Activated CD4-positive, alpha-beta T cell treated with anti-CD3 and anti-CD28 coated beads, Interleukin-2, Interleukin-6, amounts not matched to agents 100 ng/mL and 50 ng/mL, durations not matched to agents 16 hours and 8 hours (primary cell): ENCODE measurements around the gene SYT3.
"Not testable (repeated sequence)": the region's sequence is repeated elsewhere in the genome, so short reads cannot be mapped to it uniquely, and the experiment has no call there.

Experiments
- DNase-seq: peaks from one replicate; pipeline ENCODE4 v3.0.0-alpha.2; 2020

The SYT3 gene

DNA sequence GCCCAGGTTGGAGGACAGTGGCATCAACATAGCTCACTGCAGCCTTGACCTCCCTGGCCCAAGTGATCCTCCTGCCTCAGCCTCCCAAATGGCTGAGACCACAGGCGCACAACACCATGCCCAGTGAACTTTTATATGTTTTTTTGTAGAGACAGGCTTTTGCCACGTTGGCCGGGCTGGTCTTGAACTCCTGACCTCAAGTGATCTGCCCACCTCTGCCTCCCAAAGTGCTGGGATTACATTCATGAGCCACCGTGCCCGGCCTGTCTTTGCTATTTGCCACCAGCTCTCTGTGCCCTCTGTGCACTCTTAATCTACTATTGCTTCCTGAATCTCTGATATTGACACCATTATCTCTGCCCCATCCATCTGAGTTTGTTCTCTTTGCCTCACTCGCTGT, 37.2 kb downstream of the SYT3 start:
- no peak for DNase-seq

DNA sequence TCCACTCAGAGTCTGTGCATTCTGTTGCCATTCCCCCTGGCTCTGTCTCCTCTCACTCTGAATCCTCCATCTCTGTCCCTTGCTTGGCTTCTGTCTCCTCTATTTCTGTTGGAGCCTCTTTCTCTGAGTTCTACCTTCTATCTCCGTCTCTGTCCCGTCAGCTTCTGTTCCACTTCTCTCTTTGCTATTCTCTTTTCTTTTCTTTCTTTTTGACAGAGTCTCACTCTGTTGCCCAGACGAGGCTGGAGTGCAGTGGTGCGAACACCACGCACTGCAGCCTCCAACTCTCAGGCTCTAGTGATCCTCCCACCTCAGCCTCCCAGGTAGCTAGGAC, 37.6 kb downstream of the SYT3 start:
- no peak for DNase-seq

DNA sequence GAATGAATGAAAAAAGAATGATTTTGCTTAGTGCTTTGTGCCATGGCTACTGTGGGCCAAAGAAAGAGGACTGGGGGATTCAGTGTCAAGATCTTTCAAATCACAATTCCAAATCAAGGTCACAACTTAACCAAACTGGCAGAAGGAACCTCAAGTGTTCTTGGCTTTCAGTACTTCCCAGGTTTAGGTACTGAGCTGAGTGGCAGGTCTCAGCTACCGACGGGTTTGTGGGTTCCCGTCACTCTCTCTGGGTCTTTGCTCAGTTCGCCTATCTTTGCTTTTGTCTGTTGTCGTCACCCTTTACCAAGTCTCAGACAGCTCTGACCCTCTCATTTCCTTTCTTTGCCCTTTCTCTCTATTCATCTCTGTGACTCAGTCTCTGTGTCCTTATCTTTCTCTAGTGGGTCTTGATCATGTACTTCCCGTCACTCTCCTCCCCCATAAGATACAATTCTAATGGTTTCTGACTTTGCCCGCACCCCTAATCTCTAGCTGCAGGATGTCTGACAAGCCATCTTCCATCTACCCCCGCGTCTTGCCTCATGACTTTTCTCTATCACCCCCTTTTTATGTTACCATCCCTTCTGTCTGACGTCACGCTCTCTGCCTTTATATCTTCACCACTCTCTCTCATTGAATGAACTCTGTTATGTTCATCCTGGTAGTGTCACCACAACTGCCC, 38.1 kb downstream of the SYT3 start:
- DNase-seq = no peak

DNA sequence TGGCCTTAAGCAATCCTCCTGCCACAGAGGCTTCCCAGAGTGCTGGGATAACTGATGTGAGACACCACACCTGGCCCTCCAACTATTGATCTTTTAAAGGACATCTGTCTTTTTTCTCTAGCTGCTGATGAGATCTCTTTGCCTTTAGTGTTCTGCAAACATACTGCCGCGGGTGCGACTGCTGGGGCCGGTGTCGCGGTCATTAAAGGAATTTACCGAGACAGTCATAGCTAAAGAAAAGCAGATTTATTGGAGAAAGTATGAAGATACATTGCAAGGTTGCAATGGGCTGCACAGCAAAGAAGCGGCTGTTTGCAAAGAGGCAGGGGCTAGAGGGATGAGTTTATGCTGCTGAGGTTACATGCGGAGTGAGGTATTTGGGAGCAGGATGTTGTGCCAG, 40.3 kb downstream of the SYT3 start:
- DNase-seq = no peak

DNA sequence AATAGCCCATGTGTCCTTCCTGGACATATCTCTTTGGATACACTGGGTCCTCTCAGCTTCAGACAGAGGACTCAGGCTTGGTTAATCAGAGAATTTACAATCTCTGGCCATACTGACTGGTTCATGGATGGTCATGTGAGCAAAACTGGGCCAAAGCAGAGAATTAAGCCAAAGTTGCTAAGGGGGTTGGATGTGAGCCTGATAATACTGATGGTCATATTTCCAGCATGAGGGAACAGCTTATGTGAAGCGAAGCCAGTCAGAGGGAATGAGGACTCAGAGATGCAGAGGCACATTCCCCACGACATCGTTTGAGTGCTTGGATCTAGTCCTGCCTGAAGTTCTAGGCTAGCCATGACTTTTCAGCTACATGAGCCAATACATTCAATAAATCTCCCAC, 49.5 kb downstream of the SYT3 start:
- DNase-seq = no peak

DNA sequence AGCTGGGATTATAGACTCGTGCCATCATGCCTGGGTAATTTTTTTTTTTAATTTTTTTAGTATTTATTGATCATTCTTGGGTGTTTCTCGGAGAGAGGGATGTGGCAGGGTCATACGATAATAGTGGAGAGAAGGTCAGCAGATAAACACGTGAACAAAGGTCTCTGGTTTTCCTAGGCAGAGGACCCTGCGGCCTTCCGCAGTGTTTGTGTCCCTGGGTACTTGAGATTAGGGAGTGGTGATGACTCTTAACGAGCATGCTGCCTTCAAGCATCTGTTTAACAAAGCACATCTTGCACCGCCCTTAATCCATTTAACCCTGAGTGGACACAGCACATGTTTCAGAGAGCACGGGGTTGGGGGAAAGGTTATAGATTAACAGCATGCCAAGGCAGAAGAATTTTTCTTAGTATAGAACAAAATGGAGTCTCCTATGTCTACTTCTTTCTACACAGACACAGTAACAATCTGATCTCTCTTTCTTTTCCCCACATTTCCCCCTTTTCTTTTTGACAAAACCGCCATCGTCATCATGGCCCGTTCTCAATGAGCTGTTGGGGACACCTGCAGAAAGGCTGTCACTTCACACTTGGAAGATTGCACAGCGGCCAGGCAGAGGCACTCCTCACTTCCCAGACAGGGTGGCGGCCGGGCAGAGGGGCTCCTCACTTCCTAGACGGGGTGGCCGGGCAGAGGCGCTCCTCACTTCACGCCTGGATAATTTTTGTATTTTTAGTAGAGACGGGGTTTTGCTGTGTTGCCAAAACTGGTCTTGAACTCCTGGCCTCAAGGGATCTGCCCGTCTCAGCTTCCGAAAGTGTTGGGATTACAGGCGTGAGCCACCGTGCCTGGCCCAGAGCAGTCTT, 57.7 kb downstream of the SYT3 start:
- not testable (repeated sequence) for DNase-seq

DNA sequence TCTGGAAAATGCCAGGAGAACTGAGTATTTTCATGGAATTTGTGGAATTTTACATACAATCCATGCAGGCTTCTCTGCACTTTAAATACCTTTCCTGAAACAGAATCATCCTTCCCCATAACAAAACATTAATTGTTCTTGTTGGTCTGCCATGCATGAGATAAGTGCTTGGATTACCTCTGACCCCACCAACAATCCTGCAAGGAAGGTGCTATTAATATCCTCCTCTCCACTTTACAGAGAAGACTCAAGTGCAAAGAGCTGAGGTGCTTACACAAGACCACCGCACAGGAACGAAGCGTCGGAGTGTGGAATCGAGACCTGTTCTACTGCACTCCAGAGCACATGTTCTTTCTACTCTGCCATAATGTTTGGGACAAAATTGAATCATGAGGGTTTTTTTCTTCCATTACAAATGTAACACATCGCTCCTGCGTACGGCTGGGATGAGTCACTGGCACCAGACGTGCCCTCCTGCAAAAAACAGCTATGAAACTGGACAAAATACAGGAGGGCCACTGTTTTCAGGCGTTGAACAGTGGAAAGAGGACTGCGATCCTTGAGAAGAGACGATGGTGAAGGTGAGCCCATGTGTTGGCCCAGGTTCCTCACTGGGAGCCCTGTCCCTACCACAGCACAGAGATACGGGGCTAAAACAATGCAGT, 58.6 kb downstream of the SYT3 start:
- no peak for DNase-seq

DNA sequence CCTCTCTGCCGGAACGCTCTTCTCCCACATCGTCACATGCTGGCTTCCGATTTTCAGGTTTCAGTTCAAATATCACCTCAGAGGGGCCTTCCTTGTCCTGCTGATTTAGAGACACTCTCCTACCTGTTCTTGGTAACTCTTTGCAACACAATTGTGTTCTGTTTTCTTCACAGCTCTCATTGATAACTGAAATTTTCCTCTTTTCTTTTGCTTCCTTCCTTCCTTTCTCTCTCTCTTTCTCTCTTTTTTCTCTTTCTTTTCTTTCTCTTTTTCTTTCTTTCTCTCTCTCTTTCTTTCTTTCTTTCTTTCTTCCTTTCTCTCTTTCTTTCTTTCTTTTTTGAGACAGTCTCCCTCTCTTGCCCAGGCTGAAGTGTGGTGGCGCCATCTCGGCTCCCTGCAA, 59.4 kb downstream of the SYT3 start:
- DNase-seq = no peak

DNA sequence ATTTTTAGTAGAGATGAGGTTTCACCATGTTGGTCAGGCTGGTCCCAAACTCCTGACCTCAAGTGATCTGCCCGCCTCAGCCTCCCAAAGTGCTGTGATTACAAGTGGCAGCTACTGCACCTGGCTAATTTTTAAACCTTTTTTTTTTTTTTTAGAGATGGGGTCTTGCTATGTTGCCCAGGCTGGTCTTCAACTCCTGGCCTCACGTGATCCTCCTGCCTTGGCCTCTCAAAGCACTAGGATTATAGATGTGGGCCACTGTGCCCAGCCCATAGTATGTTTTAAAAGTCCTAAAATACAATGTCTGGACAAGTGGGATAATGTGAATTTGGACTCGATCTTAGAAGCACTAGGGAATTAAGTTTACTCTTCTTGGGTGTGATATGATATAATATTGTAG, 62.9 kb downstream of the SYT3 start:
- DNase-seq = not testable (repeated sequence)

DNA sequence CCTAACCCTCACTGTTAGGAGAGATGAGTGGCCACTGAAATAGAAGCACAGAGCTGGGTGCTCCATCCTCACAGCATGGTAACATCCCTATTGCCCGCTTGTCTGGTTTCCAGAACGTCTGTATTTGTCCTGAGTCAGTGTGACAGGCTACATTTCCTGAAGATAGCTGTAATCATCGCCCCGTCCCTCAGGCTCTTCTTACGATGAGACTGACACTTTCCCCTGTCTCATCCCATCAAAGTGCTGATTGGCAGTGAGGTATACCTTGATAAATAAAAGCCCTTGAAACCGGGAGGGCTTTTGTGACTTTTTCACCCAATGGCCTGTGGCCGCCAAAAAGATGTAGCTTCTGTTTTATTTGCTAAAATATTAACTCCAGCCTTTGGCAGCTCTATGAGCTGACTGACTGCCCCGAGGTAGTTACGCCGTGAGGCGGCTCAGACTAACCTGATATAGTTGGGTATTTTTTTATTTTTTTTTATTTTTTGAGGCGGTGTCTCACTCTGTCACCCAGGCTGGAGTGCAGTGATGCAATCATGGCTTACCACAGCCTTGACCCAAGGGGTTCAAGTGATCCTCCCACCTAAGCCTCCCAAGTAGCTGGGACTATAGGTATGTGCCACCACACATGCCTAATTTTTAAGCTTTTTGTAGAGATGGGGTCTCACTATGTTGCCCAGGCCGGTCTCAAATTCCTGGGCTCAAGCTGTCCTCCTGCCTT, 65.8 kb downstream of the SYT3 start:
- DNase-seq = no peak
